Pancreas (tissue), 10 donors: ENCODE data around the gene PANK1. TPM values are rescaled to one million over a fixed set of nuclear protein-coding genes. Genes with fewer than 3 reads are reported as not detected.
"Not testable (repeated sequence)": the region's sequence is repeated elsewhere in the genome, so short reads cannot be mapped to it uniquely, and the experiment has no call there.

ENCODE experiments used
- ATAC-seq, 4 donors: fragments of 200-7000 bp; cut with Tn5 transposase; one replicate each; pipeline versions ENCODE4 v1.8.0 to v1.9.1; 2020; ENCODE audit warnings: mild to moderate bottlenecking in 4 of 4, moderate library complexity in 4 of 4
- DNase-seq, 6 donors: peaks; one replicate each; pipeline ENCODE4 v3.0.0-alpha.2; 2020
- FAIRE-seq: peaks from 2 replicates; lab custom pipeline; 2012; peaks lifted over from hg19 to GRCh38; lab: Jason Lieb, UNC
- H3K27ac ChIP-seq, 4 donors: fragments of 200-600 bp; sonication (generic); 1 replicate in 3 of 4; 2 replicates in 1 of 4; pipeline versions ENCODE4 v1.5.0 to v1.8.0; 2020
- H3K27me3 ChIP-seq, 4 donors: fragments of 200-600 bp; one replicate each; pipeline ENCODE4 v1.8.0; 2021
- H3K36me3 ChIP-seq, 3 donors: fragments of 200-600 bp; sonication (generic) in 1 of 3; one replicate each; pipeline versions ENCODE4 v1.5.0 to v1.8.0; 2020 to 2021
- H3K4me1 ChIP-seq, 3 donors: fragments of 200-600 bp; one replicate each; pipeline ENCODE4 v1.8.0; 2021
- H3K4me3 ChIP-seq, 4 donors: fragments of 200-600 bp; sonication (generic) in 2 of 4; one replicate each; pipeline versions ENCODE4 v1.5.0 to v1.8.0; 2020 to 2021
- H3K9me3 ChIP-seq, 4 donors: fragments of 200-600 bp; one replicate each; pipeline ENCODE4 v1.8.0; 2021
- WGBS, 2 donors: extraction: QIAGEN DNeasy Blood & Tissue Kit; methylation state at CpG; one replicate each; pipeline ENCODE4 v1.1.7; 2013; 5-methylcytosine and 5-hydroxymethylcytosine counted together
- intact Hi-C, 3 donors: fragments of 100-400 bp; cut with DNase I; formaldehyde crosslinking; loops; one replicate each; pipeline versions ENCODE4 v1.11.1 to v1.14.2; 2022
- polyA plus RNA-seq, 2 donors: library from polyadenylated mRNA; stranded (reverse); fragments of 200-250 nt; gene quantifications; one replicate each; pipeline ENCODE4 v1.2.3, GENCODE V29; 2013
- total RNA-seq, 6 donors: library from RNA; stranded (reverse); fragmentation: NEBNext Ultra II Directional in 4 of 6; extraction: Animal tissue kit (Norgen Biotek cat#: 25700) in 4 of 6; gene quantifications; one replicate each; pipeline versions ENCODE4 v1.2.1 to v1.2.4, GENCODE V29; 2021 to 2023
- TF ChIP-seq, protein P1 (sequence below), 4 donors: fragments of 200-600 bp; sonication (generic) in 3 of 4; IDR thresholded peaks; one replicate each; pipeline versions ENCODE4 v1.5.0 to v1.8.0; 2021; ENCODE audit warnings: antibody characterized with exemption in 4 of 4
- donor health status: healthy with polysubstance abuse.
- donor health status: DM: no; HTN: no; CAD: no; lungs with moderate emphysema.
- donor health status: DM: no; HTN: no; CAD: no.
- donor health status: control.
- donor health status: control.
- donor health status: Bipolar disorder and iron deficiency.
- donor health status: DM: yes; HTN: yes; CAD: no.
- donor health status: DM: no; HTN: no; CAD: no.
- donor health status: DM: no; HTN: no; CAD: no.
- donor health status: DM: yes; HTN: yes; CAD: no.

The PANK1 gene
- total and polyA plus RNA-seq, 8 donors, result 0.46 to 3.5 (median 2.3) TPM

DNA sequence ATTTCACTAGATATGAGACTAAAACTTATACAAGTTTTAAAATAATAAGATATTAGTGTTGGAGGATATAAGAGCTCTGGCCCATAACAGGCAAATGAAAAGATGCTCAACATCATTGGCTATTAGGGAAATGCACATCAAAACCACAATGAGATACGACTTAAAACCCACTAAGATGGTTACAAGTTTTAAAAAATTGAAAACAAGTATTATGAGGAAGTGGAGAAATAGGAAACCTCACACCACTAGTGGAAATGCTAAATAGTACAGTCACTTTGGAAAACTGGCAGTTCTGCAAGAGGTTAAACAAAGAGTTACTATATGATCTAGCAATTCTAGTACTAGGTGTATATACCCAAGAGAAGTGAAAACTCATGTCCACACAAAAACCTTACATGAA, 17.2 kb downstream of the PANK1 start:
- H3K36me3 ChIP-seq, result no peaks in the 10 kb centered on the region
- no peak overlapping the region for H3K27ac ChIP-seq
- no peaks in the 10 kb centered on the region for H3K27me3 ChIP-seq
- ATAC-seq, result no peak
- intact Hi-C loops, result no loop called here
- no peaks in the 10 kb centered on the region for H3K4me1 ChIP-seq
- H3K9me3 ChIP-seq, result peaks cover 0 to 4% (median 0%) of the 10 kb centered on the region in 4 donors
- H3K4me3 ChIP-seq, result no peak overlapping the region
- FAIRE-seq, result no peak
- WGBS, 2 donors, result 73 to 90% methylated on average over 1 of the region's 1 CpG
- no peak for DNase-seq
- TF ChIP-seq, protein P1, sequence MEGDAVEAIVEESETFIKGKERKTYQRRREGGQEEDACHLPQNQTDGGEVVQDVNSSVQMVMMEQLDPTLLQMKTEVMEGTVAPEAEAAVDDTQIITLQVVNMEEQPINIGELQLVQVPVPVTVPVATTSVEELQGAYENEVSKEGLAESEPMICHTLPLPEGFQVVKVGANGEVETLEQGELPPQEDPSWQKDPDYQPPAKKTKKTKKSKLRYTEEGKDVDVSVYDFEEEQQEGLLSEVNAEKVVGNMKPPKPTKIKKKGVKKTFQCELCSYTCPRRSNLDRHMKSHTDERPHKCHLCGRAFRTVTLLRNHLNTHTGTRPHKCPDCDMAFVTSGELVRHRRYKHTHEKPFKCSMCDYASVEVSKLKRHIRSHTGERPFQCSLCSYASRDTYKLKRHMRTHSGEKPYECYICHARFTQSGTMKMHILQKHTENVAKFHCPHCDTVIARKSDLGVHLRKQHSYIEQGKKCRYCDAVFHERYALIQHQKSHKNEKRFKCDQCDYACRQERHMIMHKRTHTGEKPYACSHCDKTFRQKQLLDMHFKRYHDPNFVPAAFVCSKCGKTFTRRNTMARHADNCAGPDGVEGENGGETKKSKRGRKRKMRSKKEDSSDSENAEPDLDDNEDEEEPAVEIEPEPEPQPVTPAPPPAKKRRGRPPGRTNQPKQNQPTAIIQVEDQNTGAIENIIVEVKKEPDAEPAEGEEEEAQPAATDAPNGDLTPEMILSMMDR (IDR thresholded peaks at IDR 0.05), result no peak

DNA sequence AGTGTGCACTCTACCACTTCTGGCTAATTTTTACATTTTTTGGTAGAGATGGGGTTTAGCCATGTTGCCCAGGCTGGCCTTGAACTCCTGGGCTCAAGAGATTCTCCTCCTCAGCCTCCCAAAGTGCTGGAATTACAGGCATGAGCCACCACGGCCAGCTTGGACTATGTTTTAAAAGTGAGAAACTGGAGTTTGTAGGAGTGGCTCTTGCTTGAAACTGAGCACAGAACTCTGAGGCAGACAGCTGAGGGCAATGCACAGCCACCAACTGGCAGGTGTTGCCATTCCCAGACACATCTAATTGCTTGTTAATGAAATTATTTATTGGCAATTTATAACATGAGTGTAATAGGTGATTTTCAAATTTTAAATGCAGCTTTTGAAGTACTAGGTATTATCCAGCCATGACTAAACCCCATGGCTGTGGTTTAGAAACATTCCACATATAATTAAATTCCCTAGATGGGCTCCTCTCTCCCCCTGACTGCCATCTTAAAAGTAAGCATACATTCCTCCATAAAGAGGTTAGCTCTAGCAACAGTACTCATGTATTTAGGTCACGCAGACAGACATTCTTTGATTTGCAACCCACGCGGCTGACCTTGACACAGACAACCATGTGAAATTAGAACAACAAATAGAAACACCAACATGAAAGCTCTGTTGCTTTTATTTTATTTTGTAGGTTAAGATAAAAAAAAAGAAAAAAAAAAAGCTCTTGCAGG, 19.8 kb downstream of the PANK1 start:
- no peaks in the 10 kb centered on the region for H3K9me3 ChIP-seq
- no peaks in the 10 kb centered on the region for H3K4me1 ChIP-seq
- no peaks in the 10 kb centered on the region for H3K36me3 ChIP-seq
- ATAC-seq (no peak), DNase-seq (no peak), FAIRE-seq (no peak)
- TF ChIP-seq, protein P1 (IDR thresholded peaks at IDR 0.05), result no peak
- H3K27ac ChIP-seq, result no peak overlapping the region
- WGBS, 2 donors, result 63 to 71% methylated on average over 4 of the region's 4 CpGs
- no peak overlapping the region for H3K4me3 ChIP-seq
- no peaks in the 10 kb centered on the region for H3K27me3 ChIP-seq
- intact Hi-C loops, result no loop called here

DNA sequence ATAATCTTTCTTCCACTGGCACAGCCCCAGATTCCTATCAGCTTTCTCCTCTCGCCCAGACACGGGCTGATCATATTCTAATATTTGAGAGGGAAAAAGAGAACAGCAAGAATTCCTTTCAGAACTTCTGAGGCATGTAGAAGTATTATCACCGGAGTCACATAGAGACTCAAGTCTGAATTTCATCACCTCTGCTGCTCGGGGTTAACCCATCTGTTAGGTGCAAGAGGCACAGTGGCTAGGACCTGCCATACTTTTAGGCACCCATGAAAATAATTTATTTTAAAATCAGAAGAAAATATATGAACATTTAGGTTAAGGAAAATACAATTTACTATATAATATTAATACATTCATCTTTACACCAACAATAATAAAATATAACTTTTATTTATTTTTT, 21.0 kb downstream of the PANK1 start:
- 84 to 96% methylated on average over 4 of the region's 4 CpGs for WGBS, 2 donors
- DNase-seq, result no peak
- no peak overlapping the region for H3K27ac ChIP-seq
- no peaks in the 10 kb centered on the region for H3K36me3 ChIP-seq
- no peak overlapping the region for H3K4me3 ChIP-seq
- no peak for ATAC-seq
- TF ChIP-seq, protein P1 (IDR thresholded peaks at IDR 0.05), result no peak
- no peaks in the 10 kb centered on the region for H3K9me3 ChIP-seq
- intact Hi-C loops, result no loop called here
- H3K27me3 ChIP-seq, result no peaks in the 10 kb centered on the region
- H3K4me1 ChIP-seq, result no peaks in the 10 kb centered on the region
- no peak for FAIRE-seq

DNA sequence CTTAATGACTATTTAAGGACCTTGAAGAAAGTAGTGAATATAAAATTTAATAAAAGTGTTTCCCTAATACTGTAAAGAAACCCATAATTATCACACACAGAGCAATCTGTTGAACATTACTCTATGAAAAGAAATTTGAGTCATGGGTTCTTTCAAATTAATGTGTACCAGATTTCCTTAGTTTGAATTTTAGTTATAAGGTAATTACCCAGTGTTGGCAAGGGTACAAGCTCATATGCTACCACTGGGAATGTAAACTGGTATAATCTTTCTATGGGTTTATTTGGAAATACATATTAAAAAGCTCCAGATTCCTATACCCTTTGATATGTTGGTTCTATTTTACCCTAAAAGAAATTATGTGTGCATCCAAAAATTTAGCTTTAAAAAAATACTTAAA, 22.9 kb downstream of the PANK1 start:
- no peak for ATAC-seq
- DNase-seq, result no peak
- H3K27ac ChIP-seq, result no peak overlapping the region
- no peaks in the 10 kb centered on the region for H3K9me3 ChIP-seq
- H3K4me1 ChIP-seq, result no peaks in the 10 kb centered on the region
- no peak for FAIRE-seq
- no peak overlapping the region for H3K4me3 ChIP-seq
- H3K27me3 ChIP-seq, result no peaks in the 10 kb centered on the region
- H3K36me3 ChIP-seq, result no peaks in the 10 kb centered on the region
- TF ChIP-seq, protein P1 (IDR thresholded peaks at IDR 0.05), result no peak
- intact Hi-C loops, result no loop called here

DNA sequence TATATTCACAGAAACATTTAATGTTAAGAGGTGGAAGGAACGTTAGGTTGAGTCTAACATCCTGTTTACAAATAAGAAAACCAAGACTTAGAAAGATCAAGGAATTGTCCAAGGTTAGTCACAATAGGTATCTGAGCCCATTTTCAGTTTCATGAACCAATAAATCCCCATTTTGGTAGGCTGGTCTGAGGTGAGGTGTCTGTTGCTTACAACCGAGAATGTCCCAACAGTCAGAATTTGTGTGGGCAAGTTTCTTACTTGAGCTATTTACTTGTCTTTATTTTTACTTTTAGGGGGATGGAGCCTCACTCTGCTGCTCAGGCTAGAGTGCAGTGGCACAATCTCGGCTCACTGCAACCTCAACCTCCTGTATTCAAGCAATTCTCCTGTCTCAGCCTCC, 23.6 kb downstream of the PANK1 start:
- FAIRE-seq (no peak), DNase-seq (no peak), ATAC-seq (no peak)
- no peaks in the 10 kb centered on the region for H3K4me1 ChIP-seq
- 89 to 90% methylated on average over 3 of the region's 3 CpGs for WGBS, 2 donors
- no peak overlapping the region for H3K27ac ChIP-seq
- TF ChIP-seq, protein P1 (IDR thresholded peaks at IDR 0.05), result no peak
- no peaks in the 10 kb centered on the region for H3K36me3 ChIP-seq
- H3K4me3 ChIP-seq, result no peak overlapping the region
- H3K27me3 ChIP-seq, result no peaks in the 10 kb centered on the region
- H3K9me3 ChIP-seq, result no peaks in the 10 kb centered on the region
- intact Hi-C loops, result no loop called here

DNA sequence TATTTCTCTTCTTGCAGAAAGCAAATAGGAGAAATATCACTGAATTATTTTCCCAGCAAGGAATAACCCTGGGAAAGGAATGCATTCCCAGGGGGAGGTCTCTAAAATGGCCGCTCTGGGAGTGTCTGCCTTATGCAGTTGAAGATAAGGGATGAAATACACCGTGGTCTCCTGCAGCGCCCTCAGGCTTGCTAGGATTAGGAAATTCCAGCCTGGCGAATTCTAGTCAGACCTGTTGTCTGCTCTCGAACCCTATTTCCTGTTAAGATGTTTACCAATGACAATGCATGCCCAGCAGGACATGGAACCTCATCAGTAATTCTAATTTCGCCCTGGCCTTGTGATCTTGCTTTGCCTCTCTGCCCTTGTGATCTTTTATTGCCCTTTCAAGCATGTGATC, 24.7 kb downstream of the PANK1 start:
- intact Hi-C loops, ATAC-seq, FAIRE-seq, H3K36me3 ChIP-seq, H3K27me3 ChIP-seq, H3K27ac ChIP-seq, H3K9me3 ChIP-seq, H3K4me1 ChIP-seq, H3K4me3 ChIP-seq, DNase-seq: not testable (repeated sequence)
- 84 to 95% methylated on average over 6 of the region's 6 CpGs for WGBS, 2 donors
